HG03558 (cell line): ENCODE measurements around the gene ZNF76.

Experiments
- ATAC-seq: cut with Tn5 transposase; IDR thresholded peaks from one replicate; pipeline ENCODE4 v1.9.1; 2021; ENCODE audit warnings: moderate number of reproducible peaks; ENCODE audit not compliant: unreplicated experiment; ENCODE audit errors: extremely low read depth

ZNF76 gene

GRCh38 chr6:35264550-35265274 is 5.2 kb downstream of the ZNF76 start:
- ATAC-seq = no peak

GRCh38 chr6:35265523-35265922 is 6.0 kb downstream of the ZNF76 start:
- ATAC-seq = no peak

GRCh38 chr6:35267446-35267845 is 7.9 kb downstream of the ZNF76 start:
- ATAC-seq = no peak

GRCh38 chr6:35267897-35268296 is 8.4 kb downstream of the ZNF76 start:
- ATAC-seq = no peak

GRCh38 chr6:35272005-35272404 is 12.5 kb downstream of the ZNF76 start:
- no peak for ATAC-seq

GRCh38 chr6:35273822-35274559 is 14.5 kb downstream of the ZNF76 start:
- no peak for ATAC-seq

GRCh38 chr6:35275744-35276260 is 16.3 kb downstream of the ZNF76 start:
- ATAC-seq = no peak

- no peak for ATAC-seq
Measured at GRCh38 chr6:35278708-35279107, 19.2 kb downstream of the ZNF76 start.

DNA sequence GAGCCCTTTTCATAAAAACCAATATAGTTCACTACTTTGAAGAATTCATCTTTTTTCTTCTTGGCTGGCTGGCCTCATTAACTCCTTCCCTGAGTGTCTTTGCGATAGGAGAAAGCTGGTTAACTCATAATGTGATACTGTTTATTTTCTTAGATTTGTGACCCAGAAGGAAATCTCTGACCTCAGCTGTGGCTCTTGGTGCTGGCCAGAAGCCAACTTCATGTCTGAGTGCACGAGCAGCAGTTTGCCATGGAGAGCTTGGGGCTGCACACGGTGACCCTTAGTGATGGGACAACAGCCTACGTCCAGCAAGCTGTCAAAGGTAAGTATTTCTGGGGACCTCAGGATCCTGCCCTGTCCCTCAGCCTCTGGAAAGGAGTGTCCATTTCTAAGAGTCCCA is 21.4 kb downstream of the ZNF76 start:
- ATAC-seq = no peak

- ATAC-seq = no peak
Measured at GRCh38 chr6:35282472-35282871, 22.9 kb downstream of the ZNF76 start.

DNA sequence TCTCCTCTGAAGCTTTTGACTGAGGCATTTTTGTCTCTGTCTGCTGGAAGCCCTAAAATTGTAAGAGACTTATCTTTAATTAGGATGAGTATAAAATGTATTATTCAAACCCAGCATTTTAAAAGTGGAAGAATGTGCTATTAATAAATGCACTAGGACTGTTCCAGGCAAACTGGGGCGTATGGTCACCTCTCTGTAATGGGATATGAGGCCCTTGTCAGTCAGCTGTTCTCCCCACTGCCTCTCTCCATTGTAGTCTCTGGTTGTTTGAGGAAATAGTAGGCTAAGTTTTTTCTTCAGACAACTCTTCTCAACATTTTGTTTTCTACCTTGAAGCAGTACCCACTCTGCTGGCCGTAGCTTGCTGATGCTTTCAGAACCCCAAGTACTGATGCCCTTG is 23.8 kb downstream of the ZNF76 start:
- ATAC-seq = no peak

GRCh38 chr6:35287671-35288396 is 28.3 kb downstream of the ZNF76 start:
- no peak for ATAC-seq

DNA sequence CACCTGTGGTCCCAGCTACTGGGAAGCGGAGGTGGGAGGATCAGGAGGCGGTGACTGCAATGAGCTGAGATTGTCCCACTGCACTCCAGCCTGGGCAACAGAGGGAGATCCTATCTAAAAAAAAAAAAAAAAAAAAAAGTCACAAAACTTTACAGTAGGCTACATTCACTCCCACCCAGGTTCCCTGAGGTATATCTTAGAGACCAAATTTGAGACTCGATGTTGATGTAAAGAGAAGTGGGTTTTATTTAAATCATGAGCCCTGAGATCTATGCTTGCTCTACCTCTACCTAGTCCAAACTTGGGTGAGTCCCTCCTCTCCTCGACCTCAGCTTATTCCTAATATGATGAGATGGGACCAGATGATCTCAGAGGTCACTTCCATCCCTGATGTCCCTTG is 29.3 kb downstream of the ZNF76 start:
- ATAC-seq = no peak

- no peak for ATAC-seq
Measured at GRCh38 chr6:35291491-35291890, 32.0 kb downstream of the ZNF76 start.

DNA sequence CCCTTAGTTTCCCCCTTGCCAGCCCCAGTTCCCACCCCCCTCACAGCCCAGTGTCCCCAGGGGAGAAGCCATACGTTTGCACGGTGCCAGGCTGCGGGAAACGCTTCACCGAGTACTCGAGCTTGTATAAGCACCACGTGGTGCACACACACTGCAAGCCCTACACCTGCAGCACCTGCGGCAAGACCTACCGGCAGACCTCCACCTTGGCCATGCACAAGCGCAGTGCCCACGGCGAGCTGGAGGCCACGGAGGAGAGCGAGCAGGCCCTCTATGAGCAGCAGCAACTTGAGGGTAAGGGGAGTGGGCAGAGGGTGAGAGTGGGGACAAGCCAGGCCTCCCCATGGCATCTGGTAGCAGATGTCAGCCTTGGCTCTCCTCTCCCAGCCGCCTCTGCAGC is 33.0 kb downstream of the ZNF76 start:
- no peak for ATAC-seq

- no peak for ATAC-seq
Measured at GRCh38 chr6:35293681-35294080, 34.1 kb downstream of the ZNF76 start.

DNA sequence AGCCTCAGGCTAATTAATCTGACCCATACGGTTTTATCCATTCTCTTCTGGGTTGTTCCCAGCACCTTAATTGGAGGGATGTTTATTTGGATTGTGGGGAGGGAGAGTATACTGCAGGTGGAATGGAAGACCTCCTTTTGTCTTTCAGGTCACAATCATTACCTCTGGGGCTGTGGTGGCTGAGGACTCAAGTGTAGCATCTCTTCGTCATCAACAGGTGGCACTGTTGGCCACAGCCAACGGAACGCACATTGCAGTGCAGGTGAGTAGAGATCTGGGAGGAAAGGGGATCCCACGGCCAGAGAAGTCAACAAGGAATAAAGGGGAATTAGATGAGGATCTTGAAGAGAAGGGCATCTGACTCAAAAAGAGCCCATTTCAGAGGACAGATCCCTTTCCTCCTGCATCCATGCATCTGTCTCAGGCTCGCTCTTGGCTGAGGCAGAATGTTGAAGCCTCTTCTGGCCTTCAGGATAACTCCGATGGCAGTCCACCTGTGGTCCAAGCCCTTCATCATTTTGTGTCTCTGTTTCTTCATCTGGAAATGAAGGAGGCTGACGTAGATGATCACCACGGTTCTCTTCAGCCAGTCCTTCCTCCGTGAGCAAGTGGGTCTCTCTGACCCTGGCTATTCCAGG is 34.9 kb downstream of the ZNF76 start:
- ATAC-seq = no peak

DNA sequence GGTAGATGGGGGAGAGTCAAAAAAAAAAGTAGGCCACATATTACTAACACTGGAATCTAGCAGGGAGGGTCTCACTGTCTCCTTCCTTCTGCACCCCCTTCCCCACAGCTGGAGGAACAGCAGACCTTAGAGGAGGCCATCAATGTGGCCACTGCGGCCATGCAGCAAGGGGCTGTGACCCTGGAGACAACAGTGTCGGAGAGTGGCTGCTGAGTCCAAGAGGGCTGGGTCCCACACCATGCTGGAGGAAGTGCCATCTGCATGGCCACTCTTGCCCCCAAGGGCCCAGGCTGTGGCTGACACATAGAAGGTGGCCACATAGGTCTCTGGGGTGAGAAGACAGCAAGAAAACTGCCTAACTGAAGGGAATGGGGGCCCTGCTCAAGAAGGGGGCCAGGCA is 35.5 kb downstream of the ZNF76 start:
- no peak for ATAC-seq

- no peak for ATAC-seq
Measured at GRCh38 chr6:35295521-35296315, 36.2 kb downstream of the ZNF76 start.
